ENCODE measurements around the gene FTO.

- TF ChIP-seq, protein P1, sequence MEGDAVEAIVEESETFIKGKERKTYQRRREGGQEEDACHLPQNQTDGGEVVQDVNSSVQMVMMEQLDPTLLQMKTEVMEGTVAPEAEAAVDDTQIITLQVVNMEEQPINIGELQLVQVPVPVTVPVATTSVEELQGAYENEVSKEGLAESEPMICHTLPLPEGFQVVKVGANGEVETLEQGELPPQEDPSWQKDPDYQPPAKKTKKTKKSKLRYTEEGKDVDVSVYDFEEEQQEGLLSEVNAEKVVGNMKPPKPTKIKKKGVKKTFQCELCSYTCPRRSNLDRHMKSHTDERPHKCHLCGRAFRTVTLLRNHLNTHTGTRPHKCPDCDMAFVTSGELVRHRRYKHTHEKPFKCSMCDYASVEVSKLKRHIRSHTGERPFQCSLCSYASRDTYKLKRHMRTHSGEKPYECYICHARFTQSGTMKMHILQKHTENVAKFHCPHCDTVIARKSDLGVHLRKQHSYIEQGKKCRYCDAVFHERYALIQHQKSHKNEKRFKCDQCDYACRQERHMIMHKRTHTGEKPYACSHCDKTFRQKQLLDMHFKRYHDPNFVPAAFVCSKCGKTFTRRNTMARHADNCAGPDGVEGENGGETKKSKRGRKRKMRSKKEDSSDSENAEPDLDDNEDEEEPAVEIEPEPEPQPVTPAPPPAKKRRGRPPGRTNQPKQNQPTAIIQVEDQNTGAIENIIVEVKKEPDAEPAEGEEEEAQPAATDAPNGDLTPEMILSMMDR (IDR thresholded peaks at IDR 0.05), result no peak
- no peak for TF ChIP-seq POLR2A (IDR thresholded peaks at IDR 0.05)
- no peak for TF ChIP-seq POLR2AphosphoS5 (IDR thresholded peaks at IDR 0.05)
- TF ChIP-seq EP300 (IDR thresholded peaks at IDR 0.05; ENCODE audit: low read depth), result no peak
Measured at GRCh38 chr16:54102888-54103866, 399.2 kb downstream of the FTO start.
